Esophagus muscularis mucosa (tissue), 4 donors: Measurements from ENCODE around the gene CCDC169.

Experiments used
- EP300 ChIP-seq: sonication (generic); formaldehyde crosslinking; IDR thresholded peaks from one replicate; pipeline ENCODE4 v1.6.1; 2017; ENCODE audit warnings: antibody characterized with exemption
- POLR2A ChIP-seq: fragments of 450-650 bp; IDR thresholded peaks from one replicate; pipeline ENCODE4 v1.6.1; 2017; ENCODE audit warnings: antibody characterized with exemption, moderate library complexity, mild to moderate bottlenecking, low read depth
- POLR2AphosphoS5 ChIP-seq, 2 donors: sonication (generic); formaldehyde crosslinking; IDR thresholded peaks; one replicate each; pipeline ENCODE4 v1.6.1; 2017; ENCODE audit warnings: antibody characterized with exemption in 2 of 2
- TF ChIP-seq, protein P1 (sequence below), 3 experiments: fragments of 200-600 bp in 2 of 3; fragments of 450-650 bp in 1 of 3; sonication (generic) in 2 of 3; IDR thresholded peaks; one replicate each; pipeline ENCODE4 v1.5.1; 2017 to 2019; ENCODE audit warnings: antibody characterized with exemption in 3 of 3, mild to moderate bottlenecking in 2 of 3, moderate library complexity in 1 of 3

- no peak for TF ChIP-seq EP300
- TF ChIP-seq, protein P1, sequence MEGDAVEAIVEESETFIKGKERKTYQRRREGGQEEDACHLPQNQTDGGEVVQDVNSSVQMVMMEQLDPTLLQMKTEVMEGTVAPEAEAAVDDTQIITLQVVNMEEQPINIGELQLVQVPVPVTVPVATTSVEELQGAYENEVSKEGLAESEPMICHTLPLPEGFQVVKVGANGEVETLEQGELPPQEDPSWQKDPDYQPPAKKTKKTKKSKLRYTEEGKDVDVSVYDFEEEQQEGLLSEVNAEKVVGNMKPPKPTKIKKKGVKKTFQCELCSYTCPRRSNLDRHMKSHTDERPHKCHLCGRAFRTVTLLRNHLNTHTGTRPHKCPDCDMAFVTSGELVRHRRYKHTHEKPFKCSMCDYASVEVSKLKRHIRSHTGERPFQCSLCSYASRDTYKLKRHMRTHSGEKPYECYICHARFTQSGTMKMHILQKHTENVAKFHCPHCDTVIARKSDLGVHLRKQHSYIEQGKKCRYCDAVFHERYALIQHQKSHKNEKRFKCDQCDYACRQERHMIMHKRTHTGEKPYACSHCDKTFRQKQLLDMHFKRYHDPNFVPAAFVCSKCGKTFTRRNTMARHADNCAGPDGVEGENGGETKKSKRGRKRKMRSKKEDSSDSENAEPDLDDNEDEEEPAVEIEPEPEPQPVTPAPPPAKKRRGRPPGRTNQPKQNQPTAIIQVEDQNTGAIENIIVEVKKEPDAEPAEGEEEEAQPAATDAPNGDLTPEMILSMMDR (IDR thresholded peaks at IDR 0.05): no peak
- TF ChIP-seq POLR2A: no peak
- TF ChIP-seq POLR2AphosphoS5 (IDR thresholded peaks at IDR 0.05): no peak
Observed at GRCh38 chr13:36248700-36249099, 48.9 kb downstream of the CCDC169 start.
